Measurements from ENCODE around the gene SPEF2. TPM values are rescaled to one million over a fixed set of nuclear protein-coding genes. Genes with fewer than 3 reads are reported as not detected.
"Not testable (repeated sequence)": the region's sequence is repeated elsewhere in the genome, so short reads cannot be mapped to it uniquely, and the experiment has no call there.

Gene SPEF2
- total and polyA plus RNA-seq, 10 of the 15 experiments (the other 5 are each of a cell fraction or from before 2014, with no cell fraction given), result 0.03 to 2.0 (median 0.07) TPM; not detected in 3

DNA sequence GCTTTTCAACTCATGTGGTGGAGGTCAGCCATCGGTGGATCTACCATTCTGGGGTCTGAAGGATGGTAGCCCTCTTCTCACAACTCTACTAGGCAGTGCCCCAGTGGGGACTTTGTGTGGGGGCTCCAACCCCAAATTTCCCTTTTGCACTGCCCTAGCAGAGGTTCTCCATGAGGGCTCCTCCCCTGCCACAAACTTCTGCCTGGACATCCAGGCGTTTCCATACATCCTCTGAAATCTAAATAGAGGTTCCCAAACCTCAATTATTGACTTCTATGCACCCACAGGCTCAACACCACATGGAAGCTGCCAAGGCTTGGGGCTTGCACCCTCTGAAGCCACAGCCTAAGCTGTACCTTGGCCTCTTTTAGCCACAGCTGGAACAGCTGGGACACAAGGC, 227.8 kb downstream of the SPEF2 start:
- FAIRE-seq; in situ Hi-C loops (cut with MboI); intact Hi-C loops (cut with micrococcal nuclease; ENCODE audit: unreplicated experiment); H3K27ac ChIP-seq (ENCODE audit: control insufficient read depth, insufficient read depth); H2AFZ ChIP-seq (ENCODE audit: control insufficient read depth, low read depth, low read length); H3K4me3 ChIP-seq; ATAC-seq; RAD21 ChIA-PET (ENCODE audit: unreplicated experiment); H4K20me1 ChIP-seq (ENCODE audit: control insufficient read depth, insufficient read depth); H3K79me2 ChIP-seq (ENCODE audit: control insufficient read depth, insufficient read depth, low read length); POLR2A ChIA-PET; H3K4me1 ChIP-seq (ENCODE audit: control insufficient read depth, insufficient read depth, low read length); BruUV-seq (replicated peaks); H3K36me3 ChIP-seq (ENCODE audit: control insufficient read depth in 2 of 2, insufficient read depth in 2 of 2, low read length in 1 of 2); H3K4me2 ChIP-seq (ENCODE audit: control insufficient read depth, insufficient read depth); SMC1A ChIA-PET (ENCODE audit: uncharacterized antibody, unreplicated experiment); H3K9ac ChIP-seq (ENCODE audit: control insufficient read depth, insufficient read depth, low read length); H3K27me3 ChIP-seq (replicated peaks in 1 of 2; ENCODE audit: control insufficient read depth in 2 of 2, insufficient read depth in 2 of 2, low read length in 1 of 2); DNase-seq (ENCODE audit: low read depth, low spot score): not testable (repeated sequence)
- peak; percentile 75; the same call in 1 of the 2 replicates for TF ChIP-seq CBX5 (IDR thresholded peaks at IDR 0.05; ENCODE audit: low read depth)
- CTCF ChIA-PET, result interaction anchor here (0.5 kb wide), 1 partner anchor 27 kb away, joined by 3 read pairs; no protein-coding TSS in a partner anchor
- WGBS (ENCODE audit: insufficient coverage, insufficient replicate concordance, low lambda C conversion rate, missing lambda C conversion rate), result 50% methylated on average over 1 of the region's 2 CpGs
- peaks cover 13% of the 10 kb centered on the region; the same call in 2 of the 3 replicates for H3K9me3 ChIP-seq (replicated peaks; ENCODE audit: control insufficient read depth, insufficient read depth, low read length)

DNA sequence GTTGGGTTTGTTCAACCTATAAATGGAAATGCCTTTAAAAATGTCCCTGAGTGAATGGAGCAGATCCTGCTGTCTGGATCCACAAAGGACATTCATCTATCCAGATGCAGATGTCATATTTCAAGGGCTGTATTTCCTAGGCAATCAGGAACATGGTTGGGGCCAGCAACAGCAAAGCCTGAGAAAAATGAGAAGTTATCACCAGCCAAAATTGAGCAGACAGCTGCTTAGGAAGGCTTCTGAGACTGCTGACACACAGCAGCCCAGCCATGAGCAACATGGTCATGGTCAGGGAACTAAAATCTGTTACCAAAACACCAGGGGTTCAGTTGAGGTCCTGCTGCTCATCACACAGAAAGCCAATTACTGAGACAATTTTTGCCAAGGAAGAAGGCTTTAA, 229.8 kb downstream of the SPEF2 start:
- peaks cover 13% of the 10 kb centered on the region; the same call in 2 of the 3 replicates for H3K9me3 ChIP-seq (replicated peaks; ENCODE audit: control insufficient read depth, insufficient read depth, low read length)
- ChIA-PET CTCF (no interaction called here), POLR2A (no interaction called here), SMC1A (ENCODE audit: uncharacterized antibody, unreplicated experiment) (no interaction called here), RAD21 (ENCODE audit: unreplicated experiment) (no interaction called here)
- H3K27ac ChIP-seq (ENCODE audit: control insufficient read depth, insufficient read depth), result no peak overlapping the region
- no peak overlapping the region for H3K4me3 ChIP-seq
- H3K27me3 ChIP-seq (replicated peaks in 1 of 2; ENCODE audit: control insufficient read depth in 2 of 2, insufficient read depth in 2 of 2, low read length in 1 of 2), result no peaks in the 10 kb centered on the region
- H4K20me1 ChIP-seq (ENCODE audit: control insufficient read depth, insufficient read depth), result no peaks in the 10 kb centered on the region
- intact Hi-C loops (cut with micrococcal nuclease; ENCODE audit: unreplicated experiment) (no loop called here), in situ Hi-C loops (cut with MboI) (no loop called here)
- DNase-seq (ENCODE audit: low read depth, low spot score) (no peak), FAIRE-seq (no peak), ATAC-seq (no peak)
- no peaks in the 10 kb centered on the region for H3K36me3 ChIP-seq (ENCODE audit: control insufficient read depth in 2 of 2, insufficient read depth in 2 of 2, low read length in 1 of 2)
- no peak for TF ChIP-seq CEBPB (IDR thresholded peaks at IDR 0.05; ENCODE audit: borderline replicate concordance in 1 of 2, low read depth in 2 of 2, low read length in 2 of 2)
- TF ChIP-seq CHD2 (IDR thresholded peaks at IDR 0.05; ENCODE audit: borderline replicate concordance, low read depth, low read length), result no peak
- no peak for TF ChIP-seq PAX8 (IDR thresholded peaks at IDR 0.05)
- TF ChIP-seq, protein P1, sequence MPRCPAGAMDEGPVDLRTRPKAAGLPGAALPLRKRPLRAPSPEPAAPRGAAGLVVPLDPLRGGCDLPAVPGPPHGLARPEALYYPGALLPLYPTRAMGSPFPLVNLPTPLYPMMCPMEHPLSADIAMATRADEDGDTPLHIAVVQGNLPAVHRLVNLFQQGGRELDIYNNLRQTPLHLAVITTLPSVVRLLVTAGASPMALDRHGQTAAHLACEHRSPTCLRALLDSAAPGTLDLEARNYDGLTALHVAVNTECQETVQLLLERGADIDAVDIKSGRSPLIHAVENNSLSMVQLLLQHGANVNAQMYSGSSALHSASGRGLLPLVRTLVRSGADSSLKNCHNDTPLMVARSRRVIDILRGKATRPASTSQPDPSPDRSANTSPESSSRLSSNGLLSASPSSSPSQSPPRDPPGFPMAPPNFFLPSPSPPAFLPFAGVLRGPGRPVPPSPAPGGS (IDR thresholded peaks at IDR 0.05; ENCODE audit: borderline replicate concordance, insufficient read depth, low read depth, low read length, poor library complexity, severe bottlenecking), result no peak
- no peak for TF ChIP-seq SUZ12 (IDR thresholded peaks at IDR 0.05; ENCODE audit: unreplicated experiment)
- TF ChIP-seq TARDBP (IDR thresholded peaks at IDR 0.05; ENCODE audit: borderline replicate concordance), result no peak
- no peak for TF ChIP-seq DPF2 (IDR thresholded peaks at IDR 0.05)
- TF ChIP-seq, protein P2, sequence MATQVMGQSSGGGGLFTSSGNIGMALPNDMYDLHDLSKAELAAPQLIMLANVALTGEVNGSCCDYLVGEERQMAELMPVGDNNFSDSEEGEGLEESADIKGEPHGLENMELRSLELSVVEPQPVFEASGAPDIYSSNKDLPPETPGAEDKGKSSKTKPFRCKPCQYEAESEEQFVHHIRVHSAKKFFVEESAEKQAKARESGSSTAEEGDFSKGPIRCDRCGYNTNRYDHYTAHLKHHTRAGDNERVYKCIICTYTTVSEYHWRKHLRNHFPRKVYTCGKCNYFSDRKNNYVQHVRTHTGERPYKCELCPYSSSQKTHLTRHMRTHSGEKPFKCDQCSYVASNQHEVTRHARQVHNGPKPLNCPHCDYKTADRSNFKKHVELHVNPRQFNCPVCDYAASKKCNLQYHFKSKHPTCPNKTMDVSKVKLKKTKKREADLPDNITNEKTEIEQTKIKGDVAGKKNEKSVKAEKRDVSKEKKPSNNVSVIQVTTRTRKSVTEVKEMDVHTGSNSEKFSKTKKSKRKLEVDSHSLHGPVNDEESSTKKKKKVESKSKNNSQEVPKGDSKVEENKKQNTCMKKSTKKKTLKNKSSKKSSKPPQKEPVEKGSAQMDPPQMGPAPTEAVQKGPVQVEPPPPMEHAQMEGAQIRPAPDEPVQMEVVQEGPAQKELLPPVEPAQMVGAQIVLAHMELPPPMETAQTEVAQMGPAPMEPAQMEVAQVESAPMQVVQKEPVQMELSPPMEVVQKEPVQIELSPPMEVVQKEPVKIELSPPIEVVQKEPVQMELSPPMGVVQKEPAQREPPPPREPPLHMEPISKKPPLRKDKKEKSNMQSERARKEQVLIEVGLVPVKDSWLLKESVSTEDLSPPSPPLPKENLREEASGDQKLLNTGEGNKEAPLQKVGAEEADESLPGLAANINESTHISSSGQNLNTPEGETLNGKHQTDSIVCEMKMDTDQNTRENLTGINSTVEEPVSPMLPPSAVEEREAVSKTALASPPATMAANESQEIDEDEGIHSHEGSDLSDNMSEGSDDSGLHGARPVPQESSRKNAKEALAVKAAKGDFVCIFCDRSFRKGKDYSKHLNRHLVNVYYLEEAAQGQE (IDR thresholded peaks at IDR 0.05; ENCODE audit: low read depth, low read length), result no peak
- TF ChIP-seq RCOR1 (conservative IDR thresholded peaks at IDR 0.05; ENCODE audit: low read depth, low read length), result no peak
- no peak for TF ChIP-seq ZNF207 (IDR thresholded peaks at IDR 0.05; ENCODE audit: borderline replicate concordance)
- no peak for TF ChIP-seq SMAD1 (IDR thresholded peaks at IDR 0.05; ENCODE audit: low read depth, partially characterized antibody)
- BruUV-seq (replicated peaks), result no TSS peak
- H3K4me2 ChIP-seq (ENCODE audit: control insufficient read depth, insufficient read depth), result no peak overlapping the region
- no peak overlapping the region for H3K9ac ChIP-seq (ENCODE audit: control insufficient read depth, insufficient read depth, low read length)
- no peak overlapping the region for H2AFZ ChIP-seq (ENCODE audit: control insufficient read depth, low read depth, low read length)
- no peaks in the 10 kb centered on the region for H3K79me2 ChIP-seq (ENCODE audit: control insufficient read depth, insufficient read depth, low read length)
- peaks cover 9% of the 10 kb centered on the region for H3K4me1 ChIP-seq (ENCODE audit: control insufficient read depth, insufficient read depth, low read length)
